HG03342 (cell line): Measurements from ENCODE around the gene CD3E.

Experiments used
- ATAC-seq: cut with Tn5 transposase; IDR thresholded peaks from one replicate; pipeline ENCODE4 v1.9.1; 2021; ENCODE audit warnings: mild to moderate bottlenecking, moderate library complexity; ENCODE audit not compliant: unreplicated experiment

CD3E gene

DNA sequence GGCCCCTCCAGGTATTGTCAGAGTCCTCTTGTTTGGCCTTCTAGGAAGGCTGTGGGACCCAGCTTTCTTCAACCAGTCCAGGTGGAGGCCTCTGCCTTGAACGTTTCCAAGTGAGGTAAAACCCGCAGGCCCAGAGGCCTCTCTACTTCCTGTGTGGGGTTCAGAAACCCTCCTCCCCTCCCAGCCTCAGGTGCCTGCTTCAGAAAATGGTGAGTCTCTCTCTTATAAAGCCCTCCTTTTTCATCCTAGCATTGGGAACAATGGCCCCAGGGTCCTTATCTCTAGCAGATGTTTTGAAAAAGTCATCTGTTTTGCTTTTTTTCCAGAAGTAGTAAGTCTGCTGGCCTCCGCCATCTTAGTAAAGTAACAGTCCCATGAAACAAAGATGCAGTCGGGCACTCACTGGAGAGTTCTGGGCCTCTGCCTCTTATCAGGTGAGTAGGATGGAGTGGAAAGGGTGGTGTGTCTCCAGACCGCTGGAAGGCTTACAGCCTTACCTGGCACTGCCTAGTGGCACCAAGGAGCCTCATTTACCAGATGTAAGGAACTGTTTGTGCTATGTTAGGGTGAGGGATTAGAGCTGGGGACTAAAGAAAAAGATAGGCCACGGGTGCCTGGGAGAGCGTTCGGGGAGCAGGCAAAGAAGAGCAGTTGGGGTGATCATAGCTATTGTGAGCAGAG is at the start of gene CD3E:
TSS of gene CD3E (plus strand) at position 163 of the 681 bp plus-strand sequence. CDS start at position 386, 223 bp downstream.
- ATAC-seq = no peak

DNA sequence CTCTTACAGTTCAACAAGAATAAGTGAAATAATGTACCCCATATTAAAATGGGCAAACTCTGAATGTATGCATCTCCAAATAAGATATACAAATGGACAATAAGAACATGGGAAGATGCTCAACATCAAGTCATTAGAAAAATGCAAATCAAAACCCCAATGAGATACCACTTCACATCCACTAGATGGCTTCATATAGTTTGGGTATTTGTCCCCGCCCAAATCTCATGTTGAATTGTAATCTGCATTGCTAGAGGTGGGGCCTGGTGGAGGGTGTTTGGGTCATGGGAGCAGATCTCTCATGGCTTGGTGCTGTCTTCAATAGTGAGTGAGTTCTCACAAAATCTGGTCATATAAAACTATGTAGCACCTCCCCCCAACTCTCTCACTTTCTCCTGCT is 46.1 kb upstream of the CD3E start:
- no peak for ATAC-seq

DNA sequence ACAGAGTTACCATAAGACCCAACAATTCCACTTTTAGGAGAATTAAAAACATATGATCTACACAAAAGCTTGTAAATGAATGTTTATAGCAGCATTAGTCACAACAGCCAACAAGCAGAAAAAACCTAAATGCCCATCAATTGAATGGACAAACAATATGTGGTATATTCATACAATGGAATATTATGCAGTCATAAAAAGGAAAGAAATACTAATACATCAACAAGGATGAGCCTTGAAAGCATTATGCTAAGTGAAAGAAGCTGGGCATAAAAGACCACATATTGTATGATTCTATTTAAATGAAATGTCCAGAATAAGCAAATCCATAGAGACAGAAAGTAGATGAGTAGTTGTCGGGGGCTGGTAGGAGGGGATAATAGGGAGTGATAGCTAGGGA is 45.4 kb upstream of the CD3E start:
- no peak for ATAC-seq

DNA sequence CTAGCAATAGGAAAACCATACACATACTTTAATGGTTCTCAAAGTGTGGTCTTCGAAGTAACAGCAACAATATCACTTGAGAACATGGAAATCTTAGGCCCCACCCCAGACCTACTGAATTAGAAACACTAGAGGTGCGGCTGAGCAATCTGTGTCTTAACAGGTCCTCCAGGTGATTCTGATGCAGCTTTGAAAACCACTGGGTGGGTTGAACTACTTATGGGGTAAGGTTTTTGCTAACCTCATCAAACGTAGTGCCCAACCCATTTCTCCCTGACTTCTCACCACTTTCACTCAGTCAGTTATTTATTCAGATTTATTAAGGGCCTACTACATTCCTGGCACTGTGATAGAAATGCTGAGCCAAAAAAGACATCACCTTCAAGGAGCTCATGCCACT is 44.2 kb upstream of the CD3E start:
- no peak for ATAC-seq

DNA sequence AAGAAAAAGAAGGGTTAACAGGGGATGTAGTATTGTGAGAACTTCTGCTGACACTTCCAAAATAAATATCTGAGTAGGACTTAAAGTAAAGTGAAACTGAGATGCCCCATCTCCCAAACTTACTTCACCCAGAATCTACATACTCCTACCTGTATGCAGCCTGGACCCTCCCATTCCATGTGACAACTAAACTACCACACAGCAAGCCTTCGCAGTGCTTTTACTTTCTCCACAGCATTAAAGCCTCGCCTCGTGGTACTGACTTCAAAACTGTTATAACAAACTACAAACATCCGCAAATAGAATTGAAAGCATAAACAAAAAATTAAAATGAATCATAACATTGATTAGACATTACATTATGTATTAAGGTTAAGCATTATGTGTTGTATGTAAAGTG is 41.4 kb upstream of the CD3E start:
- ATAC-seq = no peak

DNA sequence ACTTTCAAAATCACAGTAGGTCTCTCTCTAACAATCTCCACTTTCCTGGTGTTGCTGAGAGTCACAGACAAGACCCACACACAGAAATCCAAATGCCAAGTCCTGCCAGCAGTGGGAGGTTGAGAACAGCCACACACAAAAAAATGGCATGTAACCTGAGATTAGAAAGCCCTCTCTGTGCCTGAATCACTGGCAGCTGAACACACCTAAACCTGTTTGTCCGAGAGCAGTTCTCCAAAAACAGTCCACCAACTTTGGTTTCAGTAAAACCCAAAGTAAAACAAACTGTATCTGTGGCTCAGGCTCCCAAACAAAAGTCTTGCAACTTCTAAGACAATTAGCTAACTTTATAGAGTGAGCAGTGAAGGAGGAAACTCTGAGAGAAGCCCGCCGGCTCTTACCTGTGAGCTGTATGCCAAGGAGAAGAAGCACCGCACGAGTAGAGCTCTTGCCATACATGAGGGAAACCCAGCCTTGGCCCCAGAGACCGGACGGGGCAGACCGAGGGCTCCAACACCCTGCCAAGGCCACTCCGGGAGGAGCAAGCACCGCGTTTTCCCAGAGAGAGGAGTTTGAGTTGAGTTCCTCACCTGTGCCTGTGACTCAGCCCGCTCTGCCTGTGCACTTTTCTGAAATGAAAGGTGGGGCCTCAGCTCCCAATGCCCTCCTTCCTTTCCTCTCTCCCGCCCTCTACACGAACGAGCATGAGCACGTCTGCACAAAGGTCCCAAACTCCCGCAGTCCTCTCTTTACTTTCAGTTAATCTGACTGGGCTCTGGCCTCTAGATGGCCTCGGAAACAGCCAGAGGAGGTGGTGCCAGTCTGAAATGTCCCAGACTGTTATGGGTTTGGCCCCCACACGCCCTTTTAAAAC is 40.6 kb upstream of the CD3E start, which contains the start of gene MPZL2:
TSS of gene MPZL2 (minus strand) at position 603 of the 874 bp plus-strand sequence. CDS start at position 459, 144 bp downstream.
- ATAC-seq = no peak

DNA sequence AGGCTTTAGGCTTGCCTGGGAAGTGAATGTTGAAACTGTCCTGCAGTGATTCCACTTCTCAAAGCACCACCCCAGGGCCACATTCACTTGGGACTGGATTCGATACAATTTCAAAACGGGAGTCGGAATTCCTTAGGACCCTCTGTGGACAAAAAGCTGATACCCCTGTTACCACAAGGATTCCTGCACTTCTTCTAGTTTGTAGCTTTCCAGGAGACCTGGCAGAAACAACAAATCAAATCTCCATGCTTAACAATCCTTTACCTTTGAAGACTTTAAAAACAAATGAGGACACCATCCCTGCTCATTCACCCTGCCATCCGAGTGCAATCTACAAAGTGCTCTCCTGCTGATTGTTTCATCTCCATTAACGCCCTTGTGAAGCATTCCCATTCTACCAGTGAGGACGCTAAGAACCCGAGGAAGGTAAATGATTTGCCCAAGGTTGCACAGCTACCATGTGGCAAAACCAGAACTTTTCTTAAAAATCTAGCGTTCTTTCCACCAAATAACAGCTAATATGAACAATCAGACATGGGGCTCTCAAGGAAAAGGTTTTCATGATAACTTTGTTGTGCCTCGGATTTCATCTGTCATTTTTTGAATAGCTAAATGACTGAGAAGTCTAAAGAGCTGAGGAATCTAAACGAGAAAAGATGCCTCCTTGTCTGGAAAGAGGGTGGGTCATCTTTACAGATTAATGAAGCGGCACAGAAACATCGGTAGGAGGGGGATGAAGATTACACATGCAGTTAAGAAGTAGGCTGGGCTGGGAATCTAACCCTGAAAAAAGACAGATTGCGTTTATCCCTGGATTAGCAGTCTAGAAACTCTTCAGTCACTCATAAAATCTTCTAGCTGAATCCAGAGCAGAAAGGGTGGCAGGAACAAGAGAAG is 39.7 kb upstream of the CD3E start:
- ATAC-seq = no peak

DNA sequence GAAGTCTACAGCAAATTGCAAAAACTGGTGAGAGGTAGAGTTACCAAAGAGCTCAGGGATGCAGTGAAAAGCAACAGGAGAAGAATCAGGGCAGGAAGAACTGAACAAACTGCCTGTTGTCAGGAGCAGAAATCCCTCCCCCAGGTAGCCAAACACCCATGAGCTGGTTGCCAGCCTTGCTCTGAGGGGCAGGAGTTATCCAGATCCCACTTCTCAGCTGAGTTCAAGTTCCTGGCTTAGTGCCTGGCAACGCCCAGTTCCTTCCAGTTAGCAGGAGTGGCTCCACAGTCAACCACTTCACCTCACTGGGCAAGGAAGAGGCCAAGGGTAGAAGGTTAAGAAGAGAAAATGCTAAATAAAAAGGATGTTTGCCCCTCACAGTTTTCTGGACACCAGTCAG is 38.6 kb upstream of the CD3E start:
- ATAC-seq = no peak

DNA sequence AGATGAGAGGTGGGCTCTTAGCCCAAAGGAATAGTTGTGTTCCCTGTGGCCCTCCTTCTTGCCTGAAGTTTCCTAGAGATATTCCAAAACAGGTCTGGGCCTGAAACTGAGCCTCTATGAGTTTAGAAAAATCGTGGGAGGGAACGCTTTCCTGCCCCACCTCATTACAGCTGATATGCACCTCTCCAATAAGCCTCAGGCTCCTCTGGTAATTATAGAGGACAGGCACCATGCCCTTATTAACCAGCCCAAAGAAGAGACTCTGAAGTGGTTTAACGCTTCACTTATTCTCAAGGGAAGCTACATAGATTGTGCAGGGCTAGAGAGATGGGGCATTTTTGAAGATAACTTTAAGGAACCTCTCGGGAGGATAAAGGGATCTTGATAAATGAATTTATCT is 37.0 kb upstream of the CD3E start:
- ATAC-seq = no peak

DNA sequence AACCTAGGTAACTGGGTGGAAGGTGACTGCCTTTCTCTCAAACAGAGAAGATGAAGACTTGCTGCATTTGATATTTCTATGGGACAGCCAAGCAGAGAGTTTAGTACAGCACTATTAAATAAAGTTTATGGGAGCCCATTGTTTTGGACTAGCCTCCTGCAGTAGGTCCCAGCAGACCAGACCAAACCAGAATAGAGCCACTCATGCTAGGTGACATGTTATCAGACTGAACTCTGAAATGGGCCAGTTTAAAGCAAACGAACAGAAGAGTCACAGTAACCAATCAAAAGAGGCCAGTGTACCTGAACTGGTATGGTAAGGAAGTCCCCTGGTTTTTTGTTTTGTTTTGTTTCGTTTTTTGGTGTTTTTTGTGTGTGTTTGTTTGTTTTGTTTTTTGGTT is 32.5 kb upstream of the CD3E start:
- ATAC-seq = no peak

DNA sequence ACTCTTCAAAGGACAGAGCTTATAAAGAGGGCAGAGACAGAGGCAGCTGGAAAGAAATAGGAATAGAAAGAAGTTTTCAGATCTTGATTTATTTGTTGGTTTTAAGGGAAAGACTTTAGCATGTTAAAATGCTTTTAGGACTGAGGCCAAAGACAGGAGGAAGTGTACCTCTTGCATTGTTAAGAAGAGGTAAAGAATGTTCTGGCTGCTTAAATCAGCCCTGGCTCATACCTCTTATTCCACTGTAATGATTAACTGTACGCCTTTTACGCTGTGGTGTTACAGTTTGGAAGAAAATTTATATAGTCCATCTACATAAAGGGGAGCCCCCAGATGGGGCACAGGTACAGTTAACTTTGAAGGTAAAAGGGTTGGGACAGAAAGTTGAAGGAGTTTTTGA is 30.3 kb upstream of the CD3E start:
- ATAC-seq = no peak

DNA sequence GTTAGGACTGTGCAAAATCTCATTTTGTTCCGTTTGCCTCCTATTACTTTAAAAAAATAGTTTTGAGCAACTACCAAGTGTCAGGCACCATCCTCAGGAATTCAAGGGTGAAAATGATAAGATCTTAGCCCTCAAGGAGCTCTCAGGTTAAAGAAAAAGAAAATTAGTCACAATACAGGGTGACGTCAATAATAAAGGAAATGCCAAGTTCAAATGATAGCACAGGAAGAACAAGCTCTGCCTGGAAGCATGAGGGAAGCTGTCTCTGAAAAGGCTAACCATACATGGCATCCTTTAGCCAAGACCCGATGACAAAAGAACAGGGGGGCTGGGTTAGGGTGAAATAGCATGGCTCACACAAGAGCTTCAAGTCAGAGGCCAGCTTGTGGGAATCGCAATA is 29.4 kb upstream of the CD3E start:
- no peak for ATAC-seq

DNA sequence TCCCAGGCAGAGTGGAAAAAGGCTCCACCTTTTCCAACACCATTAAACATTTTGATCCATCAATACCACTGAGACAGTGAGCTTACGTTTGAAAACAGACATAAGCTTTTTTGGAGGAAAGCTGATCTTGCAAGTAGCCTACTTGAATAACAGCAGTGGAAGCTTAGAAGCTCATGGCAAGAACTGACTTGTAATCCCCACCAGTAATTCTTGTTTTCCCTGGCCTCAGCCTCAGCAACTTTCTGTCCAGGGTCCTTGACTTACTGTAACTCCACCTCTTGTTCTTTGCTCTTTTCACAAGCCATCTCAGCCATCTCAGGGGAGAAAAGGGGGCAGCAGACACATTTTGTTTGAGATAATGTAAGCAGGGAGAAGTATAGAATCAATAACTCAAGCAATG is 28.1 kb upstream of the CD3E start:
- ATAC-seq = no peak

DNA sequence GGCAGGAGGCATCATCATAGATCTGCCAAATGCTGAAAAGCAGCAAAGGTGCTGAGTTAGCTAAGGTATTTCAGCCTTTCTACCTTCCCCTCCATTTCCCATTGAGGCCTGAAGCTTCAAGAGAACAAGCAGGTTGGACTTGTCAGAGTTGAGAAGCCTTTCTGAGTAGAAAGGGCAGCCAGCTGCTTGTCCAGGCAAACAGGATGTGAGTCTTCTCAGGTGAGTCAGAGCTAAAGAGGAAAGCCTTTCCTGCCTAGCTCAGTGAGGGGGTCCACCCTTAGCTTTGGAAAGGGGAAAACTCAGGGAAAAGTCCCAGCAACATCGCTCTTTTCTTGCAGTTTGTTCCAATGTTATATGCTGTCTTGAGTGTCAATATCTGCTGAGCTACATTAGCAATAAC is 27.2 kb upstream of the CD3E start:
- ATAC-seq = no peak

DNA sequence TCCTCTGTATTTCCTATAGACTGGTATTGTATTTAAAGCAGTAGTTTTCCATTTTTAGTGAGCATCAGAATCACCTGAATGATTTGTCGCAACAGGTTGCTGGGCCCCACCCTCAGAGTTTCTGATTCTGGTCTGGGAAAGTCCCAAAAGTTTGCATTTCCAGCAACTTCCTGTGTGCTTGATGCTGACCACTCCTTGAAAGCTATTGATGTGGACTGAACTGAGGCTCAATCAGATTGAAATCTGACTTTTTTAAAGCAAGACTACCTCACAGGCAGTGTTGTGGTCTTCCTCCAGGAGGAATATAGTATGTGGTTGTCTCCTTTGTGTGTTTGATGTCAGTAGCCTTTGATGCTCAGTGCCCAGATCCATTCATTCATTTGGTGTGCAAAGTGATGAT is 23.2 kb upstream of the CD3E start:
- no peak for ATAC-seq

DNA sequence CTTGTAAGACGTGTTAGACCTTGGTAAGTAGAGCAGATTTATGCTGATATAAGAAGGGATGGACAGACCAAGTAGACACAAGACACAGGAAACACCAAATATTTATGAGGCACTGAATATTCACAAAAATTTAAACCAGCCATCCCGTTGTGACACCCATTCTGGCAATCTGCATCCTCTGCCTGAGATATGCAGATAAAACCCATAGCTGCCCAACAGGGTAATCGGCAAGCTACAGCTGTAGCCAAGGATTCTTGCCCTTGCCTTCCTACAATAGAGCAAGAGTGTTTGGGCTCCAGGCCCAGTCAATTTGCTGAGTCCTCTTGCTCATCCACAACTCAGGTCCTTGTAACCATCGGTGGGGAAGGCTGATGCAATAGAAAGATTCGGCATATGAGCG is 21.9 kb upstream of the CD3E start:
- ATAC-seq = no peak

DNA sequence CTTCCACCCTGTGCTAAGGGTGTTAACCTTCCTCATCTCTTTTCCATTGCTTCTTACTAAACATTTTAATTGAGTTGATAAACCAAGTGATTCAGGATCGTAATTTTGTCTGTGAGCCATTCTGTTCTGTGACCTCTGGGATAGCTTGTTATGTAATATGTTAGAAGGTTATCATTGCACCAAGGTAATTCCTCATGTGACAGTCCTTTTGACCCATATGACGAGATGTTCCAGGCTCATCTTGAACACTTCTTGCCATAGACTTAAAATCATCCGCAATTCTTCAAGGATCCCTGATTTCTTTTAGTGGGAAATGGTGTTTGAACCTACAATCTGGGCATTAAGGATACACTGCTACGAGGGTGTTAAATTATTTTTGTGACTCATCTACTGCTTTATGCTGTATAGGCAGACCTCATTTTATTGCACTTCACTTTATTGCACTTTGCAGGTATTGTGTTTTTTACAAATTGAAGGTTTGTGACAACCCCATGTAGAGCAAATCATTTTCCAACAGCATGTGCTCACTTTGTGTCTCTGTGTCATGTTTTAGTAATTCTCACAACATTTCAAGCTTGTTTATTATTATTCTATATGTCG is 21.4 kb upstream of the CD3E start:
- ATAC-seq = no peak

DNA sequence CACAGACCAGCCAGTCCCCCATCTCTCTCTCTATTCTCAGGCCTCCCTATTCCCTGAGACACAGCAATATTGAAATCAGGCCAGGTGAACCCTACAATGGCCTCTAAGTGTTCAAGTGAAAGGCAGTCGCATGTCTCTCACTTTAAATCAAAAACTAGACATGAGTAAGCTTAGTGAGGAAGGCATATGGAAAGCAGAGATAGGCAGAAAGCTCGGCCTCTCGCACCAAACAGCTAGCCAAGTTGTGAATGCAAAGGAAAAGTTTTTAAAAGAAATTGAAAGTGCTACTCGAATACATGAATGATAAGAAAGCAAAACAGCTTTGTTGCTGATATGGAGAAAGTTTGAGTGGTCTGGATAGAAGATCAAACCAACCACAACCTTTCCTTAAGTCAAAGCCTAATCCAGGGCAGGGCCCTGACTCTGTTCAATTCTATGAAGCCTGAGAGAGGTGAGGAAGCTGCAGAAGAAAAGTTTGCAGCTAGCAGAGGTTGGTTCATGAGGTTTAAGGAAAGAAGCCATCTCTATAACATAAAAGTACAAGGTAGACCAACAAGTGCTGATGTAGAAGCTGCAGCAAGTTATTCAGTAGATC is 20.7 kb upstream of the CD3E start:
- no peak for ATAC-seq

DNA sequence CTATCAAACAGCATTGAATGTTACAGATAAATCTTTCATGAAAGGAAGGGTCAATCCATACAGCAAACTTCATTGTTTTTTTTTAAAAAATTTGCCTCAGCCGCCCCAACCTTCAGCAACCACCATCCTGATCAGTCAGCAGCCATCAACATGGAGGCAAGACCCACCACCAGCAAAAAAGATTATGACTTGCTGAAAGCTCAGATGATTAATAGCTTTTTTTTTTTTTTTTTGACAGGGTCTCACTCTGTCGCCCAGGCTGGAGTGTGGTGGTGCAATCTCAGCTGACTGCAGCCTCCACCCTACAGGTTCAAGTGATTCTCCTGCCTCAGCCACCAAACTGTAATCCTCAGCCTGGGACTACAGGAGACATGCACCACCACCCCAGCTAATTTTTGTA is 18.0 kb upstream of the CD3E start:
- no peak for ATAC-seq

DNA sequence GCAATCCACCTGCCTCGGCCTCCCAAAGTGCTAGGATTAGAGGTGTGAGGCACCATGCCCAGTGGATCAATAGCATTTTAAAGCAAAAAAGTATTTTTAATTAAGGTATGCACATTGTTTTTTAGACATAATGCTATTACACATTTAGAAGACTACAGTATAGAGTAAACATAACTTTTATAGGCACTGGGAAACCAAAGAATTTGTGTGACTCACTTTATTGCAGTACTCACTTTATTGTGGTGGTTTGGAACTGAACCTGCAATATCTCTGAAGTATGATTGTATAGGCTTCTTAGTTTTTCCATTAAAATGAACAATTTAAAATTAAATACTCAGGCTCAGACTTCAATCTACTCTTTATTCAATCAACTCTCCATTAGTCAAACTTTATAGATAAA is 17.5 kb upstream of the CD3E start:
- no peak for ATAC-seq

DNA sequence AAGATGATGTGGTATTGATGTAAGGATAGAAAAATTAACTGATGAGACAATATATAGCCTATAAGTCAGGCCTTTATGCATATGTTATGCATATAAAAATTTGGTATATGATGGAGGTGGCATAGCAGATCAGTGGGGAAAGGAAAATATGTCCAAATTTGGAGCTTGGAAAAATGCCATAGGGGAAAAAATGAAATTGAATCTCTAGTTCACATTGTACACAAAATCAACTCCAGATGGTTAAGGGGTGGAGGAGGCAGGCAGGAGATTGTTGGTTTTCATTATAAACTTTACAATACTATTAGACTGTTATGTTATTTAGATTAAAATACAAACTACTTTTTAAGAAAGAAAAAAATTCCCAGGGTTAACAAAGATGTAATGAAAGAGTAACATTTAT is 15.1 kb upstream of the CD3E start:
- ATAC-seq = no peak
